ENCODE results near the gene KHDRBS2. TPM values are rescaled to one million over a fixed set of nuclear protein-coding genes. Genes with fewer than 3 reads are reported as not detected.

Gene KHDRBS2
- total and polyA plus RNA-seq, 2 experiments from 2014 or later = 5.4 to 11.7 TPM

- TF ChIP-seq JUNB (IDR thresholded peaks at IDR 0.05; ENCODE audit: unreplicated experiment) (no peak), ETS1 (IDR thresholded peaks at IDR 0.05) (no peak), ZNF462 (CRISPR knock-in tag; IDR thresholded peaks at IDR 0.05) (no peak), CREB1 (CRISPR knock-in tag; IDR thresholded peaks at IDR 0.05; ENCODE audit: low read depth) (no peak), CTCF (conservative IDR thresholded peaks at IDR 0.05; ENCODE audit: low read depth in 2 of 2) (no peak), NANOG (IDR thresholded peaks at IDR 0.05; ENCODE audit: borderline replicate concordance) (no peak), ZNF114 (CRISPR knock-in tag; IDR thresholded peaks at IDR 0.05) (no peak), REST (IDR thresholded peaks at IDR 0.05; ENCODE audit: unreplicated experiment) (no peak), EZH2phosphoT487 (IDR thresholded peaks at IDR 0.05; ENCODE audit: unreplicated experiment) (no peak), EZH2 (IDR thresholded peaks at IDR 0.05; ENCODE audit: low read depth, unreplicated experiment) (no peak), STAT1 (IDR thresholded peaks at IDR 0.05; ENCODE audit: unreplicated experiment) (no peak), POLR2AphosphoS5 (IDR thresholded peaks at IDR 0.05; ENCODE audit: low read depth) (no peak), ZNF331 (CRISPR knock-in tag; IDR thresholded peaks at IDR 0.05; ENCODE audit: low read depth) (no peak)
- no peak for ATAC-seq
- Histone ChIP-seq H3K36me3 (ENCODE audit: insufficient read depth) (no peaks in the 10 kb centered on the region), H3F3A (replicated peaks; ENCODE audit: low read depth) (no peaks in the 10 kb centered on the region), H3K4me1 (ENCODE audit: insufficient read depth) (no peaks in the 10 kb centered on the region; the same call in 1 of the 2 replicates), H3K27me3 (ENCODE audit: insufficient read depth) (no peaks in the 10 kb centered on the region), H3K27ac (ENCODE audit: low read depth) (no peak overlapping the region), H4K20me1 (replicated peaks; ENCODE audit: insufficient read depth) (no peaks in the 10 kb centered on the region), H3K4me2 (no peak overlapping the region), H3K79me2 (replicated peaks; ENCODE audit: insufficient read depth) (peaks cover 18% of the 10 kb centered on the region; the same call in 1 of the 2 replicates), H3K9me2 (ENCODE audit: insufficient read depth) (no peaks in the 10 kb centered on the region), H3K4me3 (no peak overlapping the region), H2AFZ (no peak overlapping the region)
- Mint-ChIP-seq H3K9me3 (no peaks in the 10 kb centered on the region), H3K36me3 (ENCODE audit: low read depth) (no peaks in the 10 kb centered on the region), H3K27me3 (ENCODE audit: insufficient read depth, low read depth, poor library complexity) (peaks cover 1% of the 10 kb centered on the region), H3K4me3 (no peak overlapping the region), H3K4me1 (no peaks in the 10 kb centered on the region), H3K27ac (no peak overlapping the region)
- DNase-seq (ENCODE audit: low spot score) = no peak
Observed at GRCh38 chr6:62272114-62272513, 13.9 kb downstream of the KHDRBS2 start.

Measured in GM23338 (cell line).